ENCODE measurements around the gene EIF4G2.

DNA sequence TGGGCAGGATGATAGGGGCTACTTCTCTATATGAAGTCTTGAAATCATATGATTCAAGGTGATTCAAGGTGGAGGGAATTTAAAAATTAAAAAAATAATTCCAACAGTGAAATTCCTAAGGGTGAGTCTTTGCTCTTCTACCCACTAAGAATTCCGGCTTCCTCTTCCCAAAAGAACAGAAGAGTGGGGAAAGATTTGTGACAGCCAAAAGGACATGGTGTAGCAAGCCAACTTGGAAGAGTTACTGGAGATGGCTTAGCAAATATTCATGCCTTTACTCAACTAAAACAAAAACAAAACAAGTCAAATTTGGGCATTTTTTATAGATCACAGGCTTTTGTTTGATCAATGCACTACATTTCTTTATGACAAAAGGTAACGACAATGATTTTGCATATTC, 36.9 kb upstream of the EIF4G2 start:
- no peak for TF ChIP-seq CTCF (IDR thresholded peaks at IDR 0.05; ENCODE audit: low read length)
- TF ChIP-seq EZH2 (IDR thresholded peaks at IDR 0.05; ENCODE audit: borderline replicate concordance, low read length) = no peak

All from OCI-LY1 (cell line).